ENCODE data around the gene SEZ6L2.

DNA sequence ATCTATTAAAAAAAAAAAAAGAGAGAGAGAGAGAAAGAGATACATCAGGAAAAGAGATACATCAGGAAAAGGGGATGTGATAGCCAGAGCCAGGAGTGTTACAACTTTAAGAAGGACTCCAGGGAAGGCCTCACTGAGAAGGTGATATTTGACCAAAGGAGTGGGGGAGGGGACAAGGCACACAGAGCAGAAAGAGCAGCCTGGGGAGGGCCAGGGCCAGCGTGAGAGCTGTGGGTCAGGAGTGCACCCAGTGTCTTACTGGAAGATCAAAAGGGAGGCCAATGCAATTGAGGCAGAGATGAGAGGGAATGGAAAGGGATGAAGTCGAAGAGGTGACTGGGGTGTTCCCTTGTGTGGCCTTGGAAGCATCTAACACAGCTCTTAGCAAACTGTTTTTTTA, 8.6 kb upstream of the SEZ6L2 start:
- TF ChIP-seq POLR2A (IDR thresholded peaks at IDR 0.05; ENCODE audit: insufficient read depth in 1 of 2, low read depth in 2 of 2, low read length in 2 of 2) (peak in 1 of 2 experiments; percentile 39; a peak in 1 of 4 replicates), HCFC1 (IDR thresholded peaks at IDR 0.05; ENCODE audit: low read depth, low read length) (no peak), ZNF510 (CRISPR knock-in tag; IDR thresholded peaks at IDR 0.05; ENCODE audit: low read depth) (no peak)
- TF ChIP-seq, protein P1, sequence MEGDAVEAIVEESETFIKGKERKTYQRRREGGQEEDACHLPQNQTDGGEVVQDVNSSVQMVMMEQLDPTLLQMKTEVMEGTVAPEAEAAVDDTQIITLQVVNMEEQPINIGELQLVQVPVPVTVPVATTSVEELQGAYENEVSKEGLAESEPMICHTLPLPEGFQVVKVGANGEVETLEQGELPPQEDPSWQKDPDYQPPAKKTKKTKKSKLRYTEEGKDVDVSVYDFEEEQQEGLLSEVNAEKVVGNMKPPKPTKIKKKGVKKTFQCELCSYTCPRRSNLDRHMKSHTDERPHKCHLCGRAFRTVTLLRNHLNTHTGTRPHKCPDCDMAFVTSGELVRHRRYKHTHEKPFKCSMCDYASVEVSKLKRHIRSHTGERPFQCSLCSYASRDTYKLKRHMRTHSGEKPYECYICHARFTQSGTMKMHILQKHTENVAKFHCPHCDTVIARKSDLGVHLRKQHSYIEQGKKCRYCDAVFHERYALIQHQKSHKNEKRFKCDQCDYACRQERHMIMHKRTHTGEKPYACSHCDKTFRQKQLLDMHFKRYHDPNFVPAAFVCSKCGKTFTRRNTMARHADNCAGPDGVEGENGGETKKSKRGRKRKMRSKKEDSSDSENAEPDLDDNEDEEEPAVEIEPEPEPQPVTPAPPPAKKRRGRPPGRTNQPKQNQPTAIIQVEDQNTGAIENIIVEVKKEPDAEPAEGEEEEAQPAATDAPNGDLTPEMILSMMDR (CRISPR knock-in tag; IDR thresholded peaks at IDR 0.05): no peak

Measured in HepG2 (cell line).